Lower leg skin (tissue), 4 donors: ENCODE measurements around the gene RACGAP1. TPM values are rescaled to one million over a fixed set of nuclear protein-coding genes. Genes with fewer than 3 reads are reported as not detected.
"Not testable (repeated sequence)": the region's sequence is repeated elsewhere in the genome, so short reads cannot be mapped to it uniquely, and the experiment has no call there.

Experiments used
- DNase-seq, 2 donors: peaks; one replicate each; pipeline ENCODE4 v3.0.0-alpha.2; 2019; ENCODE audit warnings: low spot score in 2 of 2
- H3K4me3 ChIP-seq: fragments of 200-600 bp; sonication (generic); 2 replicates; pipeline ENCODE4 v1.5.1; 2017; ENCODE audit warnings: mild to moderate bottlenecking, low read depth; ENCODE audit not compliant: poor library complexity, severe bottlenecking
- CTCF ChIP-seq, 3 donors: fragments of 450-650 bp; IDR thresholded peaks; one replicate each; pipeline ENCODE4 v1.5.1; 2016; ENCODE audit warnings: antibody characterized with exemption in 3 of 3, mild to moderate bottlenecking in 3 of 3, moderate library complexity in 2 of 3
- POLR2A ChIP-seq, 2 donors: fragments of 450-650 bp; IDR thresholded peaks; one replicate each; pipeline ENCODE4 v1.6.1; 2016 to 2017; ENCODE audit warnings: antibody characterized with exemption in 2 of 2, mild to moderate bottlenecking in 1 of 2, moderate library complexity in 1 of 2
- WGBS, 2 donors: methylation state at CpG; one replicate each; pipeline ENCODE4 v1.1.5; 2018; 5-methylcytosine and 5-hydroxymethylcytosine counted together
- intact Hi-C: fragments of 100-400 bp; cut with DNase I; formaldehyde crosslinking; loops from one replicate; pipeline ENCODE4 v1.15.0; 2023; ENCODE audit warnings: low total_unique reads
- total RNA-seq, 4 donors: library from RNA; depleted of rRNA; stranded (reverse); fragments of >200 nt; gene quantifications; one replicate each; pipeline ENCODE4 v1.1.0, GENCODE V29; 2016

The RACGAP1 gene
- total RNA-seq, 4 donors from 2014 or later = 11.6 to 16.8 (median 15.9) TPM

GRCh38 chr12:50005175-50005574 is 20.1 kb downstream of the RACGAP1 start:
- no peak overlapping the region for H3K4me3 ChIP-seq
- DNase-seq = no peak
- WGBS, 2 donors = 82 to 85% methylated on average over 3 of the region's 3 CpGs
- TF ChIP-seq CTCF (IDR thresholded peaks at IDR 0.05) (no peak), POLR2A (IDR thresholded peaks at IDR 0.05) (no peak)
- intact Hi-C loops = no loop called here

GRCh38 chr12:50004696-50005095 is 20.6 kb downstream of the RACGAP1 start:
- intact Hi-C loops = no loop called here
- H3K4me3 ChIP-seq = no peak overlapping the region
- TF ChIP-seq CTCF (IDR thresholded peaks at IDR 0.05) (no peak), POLR2A (IDR thresholded peaks at IDR 0.05) (no peak)
- no peak for DNase-seq

GRCh38 chr12:50003595-50003994 is 21.7 kb downstream of the RACGAP1 start:
- intact Hi-C loops = no loop called here
- no peak overlapping the region for H3K4me3 ChIP-seq
- no peak for TF ChIP-seq POLR2A (IDR thresholded peaks at IDR 0.05)
- no peak for TF ChIP-seq CTCF (IDR thresholded peaks at IDR 0.05)
- DNase-seq = no peak
- 85 to 87% methylated on average over 2 of the region's 2 CpGs for WGBS, 2 donors

- intact Hi-C loops = no loop called here
- 81 to 91% methylated on average over 2 of the region's 2 CpGs for WGBS, 2 donors
- no peak overlapping the region for H3K4me3 ChIP-seq
- no peak for TF ChIP-seq CTCF (IDR thresholded peaks at IDR 0.05)
- no peak for TF ChIP-seq POLR2A (IDR thresholded peaks at IDR 0.05)
- DNase-seq = no peak
Measured at GRCh38 chr12:49998453-49998852, 26.8 kb downstream of the RACGAP1 start.

GRCh38 chr12:49990273-49990672 is 35.0 kb downstream of the RACGAP1 start:
- intact Hi-C loops = no loop called here

GRCh38 chr12:49989400-49989799 is 35.9 kb downstream of the RACGAP1 start:
- H3K4me3 ChIP-seq, DNase-seq, intact Hi-C loops: not testable (repeated sequence)
- WGBS, 2 donors = 93% methylated on average over 2 of the region's 2 CpGs

More at GRCh38 chr12:49990273-49990672, 35.0 kb downstream of the RACGAP1 start:
- DNase-seq = no peak
- WGBS, 2 donors = 80 to 92% methylated on average over 4 of the region's 4 CpGs
- no peak overlapping the region for H3K4me3 ChIP-seq
- no peak for TF ChIP-seq POLR2A (IDR thresholded peaks at IDR 0.05)
- TF ChIP-seq CTCF (IDR thresholded peaks at IDR 0.05) = no peak
